Measurements from ENCODE around the gene CFAP46. TPM values are rescaled to one million over a fixed set of nuclear protein-coding genes. Genes with fewer than 3 reads are reported as not detected.

The CFAP46 gene
- total and polyA plus RNA-seq, 2 donors (not counting 1 experiment from before 2014, with no cell fraction given): 0.07 TPM; not detected in 1

DNA sequence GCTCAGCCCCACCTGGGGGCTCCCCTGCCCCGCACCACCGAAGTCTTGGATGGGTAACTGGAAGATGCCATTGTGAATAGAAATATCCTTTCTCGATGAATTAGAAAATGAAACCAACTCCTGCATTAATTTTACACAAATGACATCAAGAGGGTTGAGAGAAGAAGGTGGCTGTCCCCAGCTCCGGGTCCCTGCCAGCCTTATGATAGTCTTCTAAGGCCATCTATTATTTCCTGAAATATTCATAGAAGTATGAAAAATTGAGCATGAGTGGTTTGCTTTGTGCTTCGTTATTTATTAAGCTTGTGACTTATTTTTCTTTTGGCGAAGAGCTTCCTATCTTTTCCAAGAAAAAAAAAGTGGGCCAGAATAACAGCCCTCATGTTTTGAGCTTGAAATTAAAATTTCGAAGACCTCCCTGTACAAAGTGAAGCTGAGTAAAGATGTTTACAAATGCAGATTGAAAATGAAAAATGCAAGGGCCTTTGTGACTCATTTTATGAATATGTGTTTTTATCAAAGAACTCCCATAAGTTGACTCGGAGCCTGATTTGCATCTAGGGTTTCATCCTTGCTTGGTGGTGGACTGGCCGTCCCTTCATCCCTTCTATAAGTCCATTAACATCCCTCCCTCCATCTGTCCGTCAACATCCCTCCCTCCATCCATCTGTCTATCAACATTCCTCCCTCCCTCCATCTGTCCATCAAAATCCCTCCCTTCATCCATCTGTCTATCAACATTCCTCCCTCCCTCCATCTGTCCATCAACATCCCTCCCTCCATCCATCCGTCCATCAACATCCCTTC lies 20.5 kb upstream of the CFAP46 start:
- intact Hi-C loops (cut with micrococcal nuclease): loop anchor here (1.0 kb wide), 2 partner anchors 23 to 48 kb away; no protein-coding TSS in a partner anchor
- Histone ChIP-seq H3K27ac (ENCODE audit: low read length in 2 of 2) (peak overlapping the region in 1 of 2 donors; percentile 50), H4K20me1 (ENCODE audit: control insufficient read depth, insufficient read depth, low read length, poor library complexity, severe bottlenecking) (no peaks in the 10 kb centered on the region), H3K27me3 (replicated peaks in 1 of 4; ENCODE audit: control extremely low read depth in 1 of 4, control insufficient read depth in 3 of 4, insufficient read depth in 4 of 4, low read length in 3 of 4) (no peaks in the 10 kb centered on the region), H3K36me3 (replicated peaks in 1 of 2; ENCODE audit: control extremely low read depth in 1 of 2, control insufficient read depth in 1 of 2, extremely low read depth in 1 of 2, insufficient read depth in 2 of 2, low read length in 1 of 2) (no peaks in the 10 kb centered on the region), H3K79me2 (ENCODE audit: control insufficient read depth, insufficient read depth, low read length) (no peaks in the 10 kb centered on the region), H2AFZ (ENCODE audit: insufficient read depth, low read depth, low read length, poor library complexity, severe bottlenecking) (peak overlapping the region; percentile 91), H3K4me2 (replicated peaks; ENCODE audit: low read depth, low read length, poor library complexity, severe bottlenecking) (peak overlapping the region; percentile 89), H3K9me3 (ENCODE audit: control extremely low read depth in 1 of 3, control insufficient read depth in 2 of 3, insufficient read depth in 1 of 3, low read length in 2 of 3) (peaks cover 0 to 8% (median 0%) of the 10 kb centered on the region in 3 donors), H3K4me1 (ENCODE audit: control insufficient read depth in 2 of 2, insufficient read depth in 2 of 2, low read length in 2 of 2) (peaks cover 5 to 9% of the 10 kb centered on the region in 2 donors), H3K9ac (ENCODE audit: low read length) (peak overlapping the region; percentile 84), H3K4me3 (ENCODE audit: control extremely low read depth in 1 of 5, extremely low read depth in 1 of 5, insufficient read depth in 1 of 5, low read depth in 2 of 5, low read length in 4 of 5) (peak overlapping the region; percentile 19 to 91 (median 63))
- H3K4me3 Mint-ChIP-seq: peak overlapping the region; percentile 95
- no peaks in the 10 kb centered on the region for H3K9me3 Mint-ChIP-seq (ENCODE audit: insufficient read depth)
- no peak overlapping the region for H3K27ac Mint-ChIP-seq
- POLR2A ChIA-PET: no interaction called here
- ATAC-seq (ENCODE audit: low read depth) (peak; percentile 41), DNase-seq (no peak)
- CTCF ChIA-PET: interaction anchor here (1.0 to 1.4 kb wide), 3 partner anchors 23 to 59 kb away, joined by 3 to 4 read pairs (median 3); no protein-coding TSS in a partner anchor
- H3K4me1 Mint-ChIP-seq: peaks cover 22% of the 10 kb centered on the region
- H3K27me3 Mint-ChIP-seq: peaks cover 31% of the 10 kb centered on the region
- TF ChIP-seq, protein P1, sequence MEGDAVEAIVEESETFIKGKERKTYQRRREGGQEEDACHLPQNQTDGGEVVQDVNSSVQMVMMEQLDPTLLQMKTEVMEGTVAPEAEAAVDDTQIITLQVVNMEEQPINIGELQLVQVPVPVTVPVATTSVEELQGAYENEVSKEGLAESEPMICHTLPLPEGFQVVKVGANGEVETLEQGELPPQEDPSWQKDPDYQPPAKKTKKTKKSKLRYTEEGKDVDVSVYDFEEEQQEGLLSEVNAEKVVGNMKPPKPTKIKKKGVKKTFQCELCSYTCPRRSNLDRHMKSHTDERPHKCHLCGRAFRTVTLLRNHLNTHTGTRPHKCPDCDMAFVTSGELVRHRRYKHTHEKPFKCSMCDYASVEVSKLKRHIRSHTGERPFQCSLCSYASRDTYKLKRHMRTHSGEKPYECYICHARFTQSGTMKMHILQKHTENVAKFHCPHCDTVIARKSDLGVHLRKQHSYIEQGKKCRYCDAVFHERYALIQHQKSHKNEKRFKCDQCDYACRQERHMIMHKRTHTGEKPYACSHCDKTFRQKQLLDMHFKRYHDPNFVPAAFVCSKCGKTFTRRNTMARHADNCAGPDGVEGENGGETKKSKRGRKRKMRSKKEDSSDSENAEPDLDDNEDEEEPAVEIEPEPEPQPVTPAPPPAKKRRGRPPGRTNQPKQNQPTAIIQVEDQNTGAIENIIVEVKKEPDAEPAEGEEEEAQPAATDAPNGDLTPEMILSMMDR (IDR thresholded peaks at IDR 0.05): no peak
- no peak for TF ChIP-seq EZH2 (IDR thresholded peaks at IDR 0.05; ENCODE audit: borderline replicate concordance, insufficient read depth, low read depth, low read length, poor library complexity, severe bottlenecking)
- WGBS (ENCODE audit: insufficient coverage): 74% methylated on average over 4 of the region's 11 CpGs
